HG02852 (cell line): ENCODE results near the gene WBP1.

Experiments
- ATAC-seq: cut with Tn5 transposase; IDR thresholded peaks from one replicate; pipeline ENCODE4 v1.9.1; 2021; ENCODE audit warnings: mild to moderate bottlenecking, moderate library complexity; ENCODE audit not compliant: unreplicated experiment

Gene WBP1

DNA sequence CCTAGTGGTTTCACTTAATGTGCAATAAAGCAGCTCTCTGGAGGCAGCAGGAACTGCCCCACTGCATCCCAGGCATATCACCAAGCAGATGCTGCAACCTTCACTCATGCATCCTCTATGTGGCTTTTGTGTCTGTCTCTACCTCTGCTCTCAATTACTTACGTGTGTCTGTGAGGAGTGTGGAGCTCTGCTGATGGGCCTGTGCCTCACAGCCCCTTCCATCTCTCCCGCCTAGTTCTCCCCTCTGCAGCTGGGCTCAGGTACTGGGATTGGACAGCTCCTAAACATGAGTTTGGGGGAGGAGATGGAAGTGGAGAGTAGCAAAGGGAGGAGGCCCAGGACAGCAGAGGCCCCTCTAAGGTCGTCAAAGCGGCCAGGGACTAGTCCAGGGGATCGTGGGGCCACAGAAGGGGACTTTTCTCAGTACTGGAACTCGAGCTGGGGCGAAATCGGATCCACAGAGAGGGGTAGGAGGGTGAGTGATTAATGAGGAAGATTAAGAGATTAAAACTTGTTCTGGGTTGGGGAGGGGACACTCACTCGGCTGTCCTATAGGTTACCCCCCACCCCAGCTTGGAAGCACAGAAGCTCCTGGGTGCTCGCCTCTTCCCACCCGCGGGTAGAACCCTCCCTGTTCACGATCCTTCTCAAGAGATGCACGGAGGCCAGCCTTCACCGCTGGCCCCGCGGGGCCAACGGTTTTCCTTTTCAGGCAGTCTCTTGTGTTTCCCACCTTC lies 43.3 kb downstream of the WBP1 start:
- ATAC-seq, result no peak

DNA sequence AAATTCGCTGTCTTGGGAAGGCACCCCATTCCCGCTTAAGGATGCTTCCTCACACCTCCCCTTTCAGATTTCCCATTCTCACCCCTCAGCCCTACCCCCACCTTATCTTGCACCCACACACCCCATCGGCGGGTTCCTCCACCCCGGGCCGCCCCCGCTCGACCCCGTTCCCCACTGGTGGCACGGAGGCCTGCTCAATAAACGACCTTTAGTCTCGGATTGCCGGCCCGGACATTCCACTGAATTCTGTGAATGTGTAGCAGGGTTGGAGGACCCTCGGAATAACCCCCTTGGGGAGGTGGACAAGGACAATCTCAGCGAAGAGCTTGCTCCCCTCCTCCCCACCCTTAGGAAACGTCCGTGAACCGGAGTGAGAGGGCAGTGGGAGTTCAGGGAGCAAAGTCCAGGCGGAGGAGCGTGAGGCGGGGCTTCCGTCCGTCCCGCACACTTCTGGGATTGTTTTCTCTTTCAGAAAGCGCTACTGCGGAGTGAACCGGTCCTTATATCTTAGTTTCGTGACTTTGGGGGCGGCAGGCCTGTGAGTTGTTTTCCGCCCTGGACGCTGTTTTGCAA lies 44.0 kb downstream of the WBP1 start:
- ATAC-seq, result no peak

DNA sequence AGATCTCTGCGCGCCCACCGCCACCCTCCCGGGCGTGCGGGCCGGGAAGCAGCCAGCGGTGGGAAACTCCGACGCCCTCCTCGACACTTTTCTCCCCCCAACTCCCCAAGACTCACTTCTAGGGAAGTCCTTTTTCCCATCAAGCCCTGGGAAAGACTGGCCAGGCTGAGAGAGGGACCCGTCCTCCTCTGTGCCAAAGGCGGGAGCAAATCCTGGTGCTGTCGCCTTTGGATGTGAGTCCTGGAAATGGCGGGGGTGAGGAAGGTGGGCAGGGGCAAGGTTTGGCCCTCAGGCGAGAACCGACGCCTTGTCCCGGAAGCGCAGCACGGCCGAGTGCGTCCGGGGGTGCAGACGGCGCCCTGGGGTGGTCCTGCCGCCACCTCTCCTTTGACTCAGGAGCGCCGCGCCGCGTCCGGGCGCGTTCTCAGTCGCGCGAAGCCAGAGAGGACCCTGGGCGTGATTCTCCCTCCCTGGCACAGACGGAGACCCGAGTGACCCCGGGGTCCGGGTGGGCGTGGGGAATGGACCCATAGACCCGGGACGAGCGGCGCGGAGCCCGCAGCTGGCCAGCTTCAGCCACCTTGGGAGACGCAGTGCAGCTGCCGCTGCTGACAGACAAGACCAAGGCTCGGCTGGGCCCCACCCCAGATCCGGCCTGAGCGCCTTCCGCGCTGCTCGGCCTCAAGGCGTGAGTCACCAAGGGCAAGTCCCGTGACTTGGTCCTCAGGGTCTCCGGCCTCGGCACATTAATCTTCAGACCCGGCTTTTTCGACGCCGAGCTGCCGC lies 44.7 kb downstream of the WBP1 start:
- peak; percentile 32 for ATAC-seq

DNA sequence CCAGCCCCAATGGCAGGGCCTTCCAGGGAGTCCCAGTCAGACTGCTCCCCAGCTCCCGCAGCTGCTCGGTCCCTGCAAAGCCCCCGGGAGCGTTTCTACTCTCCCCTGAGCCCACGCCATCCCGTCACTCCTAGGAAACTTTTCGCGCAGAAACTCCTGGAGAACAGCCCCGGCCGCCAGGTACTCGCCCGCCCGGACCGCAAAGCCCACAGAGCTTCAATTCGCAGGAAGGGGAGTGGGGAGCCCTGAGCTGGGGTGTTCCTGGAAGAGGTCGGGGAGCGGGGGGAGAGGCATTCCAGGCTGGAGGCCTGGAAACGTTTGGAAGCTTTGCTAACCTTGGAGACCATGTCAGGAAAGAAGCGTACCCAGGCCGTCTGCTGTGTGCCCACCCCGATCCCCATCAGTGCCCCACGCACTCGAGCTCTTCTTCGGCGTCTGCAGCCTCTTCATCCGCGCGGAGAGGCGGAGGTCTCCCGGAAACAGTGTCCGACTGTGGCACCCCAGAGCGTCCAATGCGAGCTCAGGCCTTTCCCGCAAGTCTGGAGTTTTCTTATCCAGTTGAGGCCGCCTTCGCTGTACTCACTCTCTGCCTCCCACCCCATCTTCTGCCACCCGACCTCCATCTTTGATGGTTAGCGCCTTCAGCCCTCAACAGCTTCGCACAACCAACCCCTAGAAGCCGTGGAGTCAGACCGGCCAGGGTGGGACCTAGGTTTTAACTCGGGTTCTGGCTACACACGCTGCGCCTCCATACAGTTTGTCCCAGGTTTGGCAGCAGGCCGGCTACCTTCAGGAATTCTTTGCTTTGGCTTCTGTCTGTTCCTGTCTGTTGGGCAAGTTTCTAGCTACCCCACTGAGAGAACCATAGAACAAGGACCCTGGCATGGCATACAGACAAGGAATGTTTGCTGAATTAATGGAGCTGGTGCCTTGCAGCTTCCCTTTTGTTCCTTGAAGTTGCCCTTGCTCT lies 45.6 kb downstream of the WBP1 start:
- no peak for ATAC-seq

DNA sequence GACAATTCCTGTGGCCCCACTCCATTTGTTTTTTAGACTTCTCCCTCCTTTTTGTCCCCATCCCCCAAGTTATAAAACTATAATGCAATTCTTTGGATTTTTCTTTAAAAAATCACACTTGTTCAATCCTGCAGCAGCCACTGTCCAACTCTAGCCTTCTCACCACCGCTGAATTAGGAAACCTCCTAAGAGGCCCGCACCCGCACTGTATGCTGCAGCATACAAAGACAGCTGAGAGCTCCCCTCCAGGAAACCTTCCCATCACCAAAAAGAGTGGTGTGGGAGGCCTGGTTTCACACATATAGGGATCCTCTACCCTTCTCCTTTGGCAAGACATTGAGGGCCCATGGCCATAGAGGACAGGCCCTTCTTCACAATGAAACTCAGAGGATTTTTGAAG lies 46.4 kb downstream of the WBP1 start:
- no peak for ATAC-seq

DNA sequence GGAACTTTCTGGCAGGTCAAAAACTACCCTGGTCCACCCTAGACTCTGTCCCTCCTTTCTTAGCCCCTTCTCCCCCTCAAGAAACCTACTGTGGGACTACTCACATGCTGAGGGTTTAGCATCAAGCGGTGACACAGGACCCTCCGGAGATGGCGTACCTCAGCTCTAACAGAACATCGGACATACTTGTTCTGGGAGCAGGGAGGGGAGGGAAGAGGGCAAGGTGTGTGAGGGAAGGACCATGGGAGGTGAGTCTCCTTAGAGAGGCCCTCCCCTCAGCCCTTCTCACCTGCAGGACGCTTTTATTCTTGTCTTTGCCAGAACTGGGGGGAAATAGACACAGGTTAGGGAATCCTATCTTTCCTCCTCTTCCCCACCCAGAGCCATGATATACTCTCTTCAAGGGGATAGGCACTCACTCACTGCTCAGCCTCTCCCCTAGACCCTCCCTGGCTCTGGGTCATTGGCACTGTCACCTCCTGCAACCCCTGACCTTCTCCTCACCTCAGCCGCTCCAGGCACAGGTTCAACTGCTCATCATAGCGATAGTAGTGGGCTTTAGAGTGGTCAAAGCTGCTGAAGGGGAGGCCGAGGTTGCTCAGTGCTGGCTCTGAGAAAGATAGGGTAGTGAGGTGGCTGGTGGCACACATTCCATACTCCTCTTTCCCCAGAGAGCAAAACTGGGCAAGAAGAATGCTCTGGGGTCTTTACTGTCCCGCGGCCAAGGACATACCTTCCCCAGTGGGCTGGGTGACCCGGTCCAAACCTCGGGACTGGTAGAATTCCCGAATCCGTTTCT lies 47.4 kb downstream of the WBP1 start:
- ATAC-seq, result no peak

DNA sequence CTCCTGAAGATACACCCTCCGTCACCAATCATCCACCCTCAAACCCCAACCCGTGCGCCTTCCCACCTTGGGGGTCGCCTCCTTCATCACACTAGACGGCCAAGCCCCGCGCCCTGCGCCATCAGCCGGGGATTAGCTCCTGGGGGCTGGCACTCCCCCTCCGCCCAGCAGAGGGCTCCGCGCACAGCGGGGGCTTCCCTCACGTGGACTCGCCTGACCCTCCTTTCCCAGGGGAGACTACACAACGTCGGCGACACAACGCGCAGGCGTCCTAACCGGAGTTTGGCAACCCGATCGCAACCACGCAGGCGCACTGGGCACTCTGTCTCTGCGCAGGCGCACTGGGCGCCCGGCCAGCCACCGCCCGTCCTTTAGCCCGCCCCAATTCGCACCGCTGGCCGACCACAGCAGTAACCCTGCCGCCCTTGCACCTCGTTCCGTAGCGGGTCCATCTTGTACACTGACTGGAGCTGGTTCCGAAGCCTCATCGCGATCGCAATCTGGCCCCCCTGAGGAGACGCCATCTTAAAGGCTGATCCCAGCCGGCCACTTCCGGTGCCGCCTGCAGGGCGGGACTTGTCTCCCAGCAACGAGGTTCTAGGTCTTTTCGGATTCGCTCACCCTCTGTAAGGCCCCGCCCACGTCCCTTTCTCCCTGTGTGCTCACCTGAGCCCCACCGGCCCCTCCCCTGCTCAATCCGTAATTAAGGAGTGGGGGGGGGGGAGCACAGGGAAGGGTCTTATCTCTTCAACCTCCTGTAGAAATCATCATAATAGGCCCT lies 49.1 kb downstream of the WBP1 start, which contains the start of gene PCGF1:
Gene PCGF1 (minus strand): TSS at position 551 of the 781 bp plus-strand sequence. CDS start 27 bp downstream, at position 524.
- peak; percentile 88 for ATAC-seq

DNA sequence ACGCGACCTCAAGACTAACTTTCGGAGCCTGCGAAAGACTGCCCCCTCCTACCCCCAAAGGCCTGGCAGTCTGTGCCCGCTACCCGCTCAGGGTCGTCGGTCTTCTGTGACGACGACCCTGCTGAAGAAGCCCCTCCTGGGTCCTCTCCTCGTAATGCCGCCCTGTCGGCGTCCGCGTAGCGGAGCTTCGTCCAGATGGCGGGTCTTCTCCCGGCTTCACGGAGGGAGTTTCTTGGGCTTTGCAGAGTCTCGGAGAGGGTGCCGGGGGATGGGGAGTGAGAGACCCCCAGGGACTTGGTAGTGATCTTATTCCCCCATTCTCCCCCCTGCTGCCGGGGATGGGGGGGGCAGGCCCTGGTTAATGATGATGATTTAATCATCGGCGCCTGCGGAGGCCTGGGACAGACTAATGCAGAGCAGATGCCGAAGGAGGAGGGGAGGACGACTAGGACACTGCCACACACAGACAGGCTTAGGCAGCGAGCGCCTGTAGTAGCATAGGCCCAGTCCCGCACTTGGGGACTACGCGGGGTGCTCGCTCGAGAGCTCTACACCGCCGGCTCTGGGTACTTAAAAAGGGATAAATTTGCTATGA lies 49.8 kb downstream of the WBP1 start:
- ATAC-seq, result peak; percentile 5

DNA sequence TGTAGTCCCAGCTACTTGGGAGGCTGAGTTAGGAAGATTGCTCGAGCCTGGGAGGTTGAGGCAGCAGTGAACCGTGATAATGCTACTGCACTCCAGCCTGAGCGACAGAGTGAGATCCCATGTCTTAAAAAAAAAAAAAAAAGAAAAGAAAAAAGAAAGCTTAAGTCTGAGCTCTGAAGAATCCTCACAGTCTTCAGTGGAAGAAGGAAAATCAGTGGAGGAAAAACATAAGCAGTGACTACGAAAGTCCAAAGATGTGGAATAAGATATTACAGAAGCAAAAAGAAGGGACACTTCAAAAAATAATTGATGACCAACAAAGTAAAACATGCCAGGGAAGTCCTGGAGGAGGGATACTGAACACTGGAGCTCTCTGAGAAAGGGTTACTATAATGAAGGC lies 52.0 kb downstream of the WBP1 start:
- no peak for ATAC-seq
